GM18951 (cell line): ENCODE data around the gene TSPAN13.

Experiments
- POLR2A ChIP-seq: IDR thresholded peaks from 4 replicates; pipeline ENCODE4 v1.6.1; 2011; ENCODE audit warnings: mild to moderate bottlenecking; ENCODE audit not compliant: insufficient read length, insufficient read depth; ENCODE audit errors: extremely low read depth
- in situ Hi-C: fragments of 300-500 bp; cut with MboI; formaldehyde crosslinking; loops from one replicate; pipeline ENCODE4 v1.12.0; 2022; ENCODE audit warnings: low sequenced_read_pairs, mixed read lengths, inconsistent platforms; ENCODE audit not compliant: unreplicated experiment

Gene TSPAN13

DNA sequence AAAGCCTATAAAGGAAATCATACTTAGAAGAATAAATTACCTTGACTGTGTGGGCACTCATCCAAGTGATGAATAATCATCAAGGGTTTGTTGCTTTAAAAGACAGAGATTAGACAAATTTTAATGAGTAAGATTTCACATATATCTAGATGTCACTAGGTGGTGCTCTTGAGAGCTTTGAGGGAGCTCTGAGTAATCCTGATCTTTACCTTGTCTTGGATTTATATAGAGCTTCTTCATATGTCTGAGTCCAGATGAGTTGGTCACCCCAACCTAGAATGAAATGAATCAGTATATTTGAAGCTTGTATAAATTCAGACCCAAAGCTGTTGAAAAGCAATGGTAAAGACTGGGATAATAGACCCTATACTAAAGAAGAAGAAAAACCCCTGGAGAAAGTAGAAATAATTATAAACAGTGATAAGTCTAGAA, 47.6 kb downstream of the TSPAN13 start:
- no peak for TF ChIP-seq POLR2A
- in situ Hi-C loops: no loop called here

GRCh38 chr7:16801579-16801978, 48.0 kb downstream of the TSPAN13 start:
- in situ Hi-C loops: no loop called here
- TF ChIP-seq POLR2A: no peak

DNA sequence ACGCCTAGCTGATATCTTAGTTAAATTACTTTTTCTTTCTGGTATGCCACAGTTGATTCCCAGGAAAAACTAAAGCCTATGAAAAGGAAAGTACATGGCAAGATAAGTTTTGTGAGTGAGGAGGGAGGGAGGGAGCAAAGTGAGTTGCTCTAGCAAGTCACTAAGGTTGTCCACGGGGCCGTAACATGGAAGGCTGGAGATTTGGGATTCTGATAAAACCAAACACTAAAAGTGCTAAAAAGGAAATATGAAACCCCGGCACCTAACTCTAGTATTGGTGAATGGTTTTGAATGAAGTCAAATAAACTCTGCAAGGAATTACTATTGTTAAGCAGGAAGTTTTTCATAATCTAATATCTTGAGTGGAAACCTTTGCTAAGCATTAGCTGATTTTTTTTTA, 49.6 kb downstream of the TSPAN13 start:
- in situ Hi-C loops: no loop called here
- no peak for TF ChIP-seq POLR2A

DNA sequence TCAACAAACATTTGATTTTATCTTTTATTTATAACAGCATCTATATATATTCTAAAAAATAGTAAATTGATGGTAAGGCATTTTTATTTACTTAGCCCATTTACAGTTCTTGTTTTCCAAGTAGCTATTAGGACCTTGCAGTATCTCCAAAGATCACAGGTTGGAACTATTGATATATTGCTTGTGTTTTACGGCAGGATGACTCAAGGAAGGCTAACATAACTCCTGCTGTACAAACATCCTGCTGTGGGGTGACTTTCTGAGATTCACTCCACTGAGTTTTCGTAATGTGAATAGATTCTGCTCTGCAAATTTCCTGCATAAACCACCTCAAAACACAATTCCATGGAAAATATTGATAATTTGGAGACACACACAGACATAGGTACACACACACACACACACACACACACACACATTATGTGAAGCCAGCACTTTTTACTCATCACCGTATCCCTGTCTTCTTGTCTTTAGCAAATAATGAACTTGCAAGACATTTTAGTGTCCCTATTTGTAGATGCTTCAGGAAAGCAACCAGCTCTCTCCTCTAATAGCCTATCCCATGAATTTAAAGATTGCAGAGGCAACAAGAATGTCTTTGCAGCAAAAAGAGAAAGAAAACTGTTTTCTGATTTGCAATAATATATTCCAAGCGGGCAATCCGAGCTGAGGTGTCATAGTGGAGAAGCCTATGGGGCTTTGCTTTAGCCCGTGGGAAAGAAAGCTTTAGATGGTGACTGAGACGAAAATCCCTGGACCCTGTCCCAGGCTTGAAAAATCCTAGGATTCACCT, 50.5 kb downstream of the TSPAN13 start:
- in situ Hi-C loops: no loop called here
- TF ChIP-seq POLR2A: no peak

DNA sequence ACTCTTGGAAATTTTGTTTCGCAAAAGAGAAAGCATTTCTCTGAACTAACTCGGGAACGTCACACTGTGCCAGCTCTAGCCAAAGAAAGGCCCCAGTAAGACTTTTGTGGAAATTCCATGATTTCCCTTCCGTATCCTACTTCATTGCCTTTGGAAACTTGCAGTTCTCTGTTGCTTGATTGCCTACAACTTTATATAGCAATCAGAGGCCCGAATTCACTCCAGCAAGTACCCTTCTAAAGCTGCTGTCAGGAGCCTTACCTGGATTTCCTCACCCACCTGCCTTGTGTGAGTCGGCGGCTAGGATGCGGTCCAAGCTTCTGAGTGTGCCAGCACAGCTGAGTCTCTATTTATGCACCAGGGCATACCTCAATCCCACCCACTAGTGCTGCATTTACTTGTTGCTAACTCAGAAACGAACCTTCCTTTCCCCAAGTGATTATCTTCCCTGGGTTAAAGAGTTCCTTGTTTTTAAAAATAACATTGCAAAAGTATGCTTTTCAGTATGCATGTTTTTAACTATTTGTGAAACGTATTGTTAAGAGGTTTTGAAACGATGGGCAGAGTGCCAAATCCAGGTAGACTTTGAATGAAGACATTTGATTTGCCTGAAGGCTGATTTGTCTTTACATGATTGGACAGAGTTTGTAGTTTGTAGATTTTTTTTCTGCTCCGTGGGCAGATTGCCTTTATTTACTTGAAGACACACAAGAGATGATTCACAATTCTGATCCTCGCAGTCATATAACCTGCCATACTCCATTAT, 51.3 kb downstream of the TSPAN13 start, which contains the start of gene AGR2:
AGR2 (minus strand) TSS at position 326 of the 766 bp plus-strand sequence. CDS start 3,203 bp downstream, outside the sequence.
- in situ Hi-C loops: no loop called here
- TF ChIP-seq POLR2A: no peak

DNA sequence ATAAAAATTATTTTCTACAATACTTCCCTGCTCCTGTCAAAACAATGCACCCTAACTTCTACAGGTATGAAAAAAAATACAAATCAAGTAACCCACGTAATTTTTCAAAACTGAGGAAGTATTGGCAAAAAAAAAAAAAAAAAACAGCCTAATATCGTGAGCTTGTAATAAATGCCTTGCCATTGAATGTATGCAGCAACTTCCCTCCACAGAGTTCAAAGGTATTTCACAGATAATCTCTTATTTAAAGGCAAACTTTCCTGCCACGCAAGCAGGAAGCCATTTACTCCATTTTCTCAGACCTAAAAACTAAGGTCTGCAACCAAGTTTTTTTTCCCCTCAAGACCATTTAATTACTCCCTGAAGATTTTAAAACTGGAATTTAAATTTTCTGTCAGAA, 51.9 kb downstream of the TSPAN13 start:
- no peak for TF ChIP-seq POLR2A
- in situ Hi-C loops: no loop called here

GRCh38 chr7:16810112-16810511, 56.6 kb downstream of the TSPAN13 start:
- TF ChIP-seq POLR2A: no peak
- in situ Hi-C loops: no loop called here

GRCh38 chr7:16810573-16810972, 57.0 kb downstream of the TSPAN13 start:
- no peak for TF ChIP-seq POLR2A
- in situ Hi-C loops: no loop called here

- in situ Hi-C loops: no loop called here
- TF ChIP-seq POLR2A: no peak
Measured at GRCh38 chr7:16811551-16811950, 58.0 kb downstream of the TSPAN13 start.

GRCh38 chr7:16812542-16813231, 59.1 kb downstream of the TSPAN13 start:
- in situ Hi-C loops: no loop called here
- no peak for TF ChIP-seq POLR2A

DNA sequence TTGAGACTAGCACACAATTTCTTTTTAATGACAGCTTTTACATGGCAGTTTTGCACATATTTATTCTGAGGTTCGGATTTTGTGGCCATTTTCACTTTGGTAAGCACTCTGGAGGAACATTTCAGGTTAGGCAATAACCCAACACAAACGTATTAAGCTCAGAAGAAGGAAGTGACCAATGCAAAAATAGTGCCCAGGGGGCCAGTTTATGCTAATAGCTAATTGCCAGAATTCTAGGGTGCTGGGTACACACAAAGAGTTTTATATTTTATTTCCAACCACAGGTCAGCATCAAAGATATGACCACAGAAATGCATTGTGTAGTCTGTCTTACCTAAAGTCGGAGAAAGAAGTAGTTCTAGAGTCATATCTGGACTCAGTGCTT, 59.7 kb downstream of the TSPAN13 start:
- in situ Hi-C loops: no loop called here
- no peak for TF ChIP-seq POLR2A

DNA sequence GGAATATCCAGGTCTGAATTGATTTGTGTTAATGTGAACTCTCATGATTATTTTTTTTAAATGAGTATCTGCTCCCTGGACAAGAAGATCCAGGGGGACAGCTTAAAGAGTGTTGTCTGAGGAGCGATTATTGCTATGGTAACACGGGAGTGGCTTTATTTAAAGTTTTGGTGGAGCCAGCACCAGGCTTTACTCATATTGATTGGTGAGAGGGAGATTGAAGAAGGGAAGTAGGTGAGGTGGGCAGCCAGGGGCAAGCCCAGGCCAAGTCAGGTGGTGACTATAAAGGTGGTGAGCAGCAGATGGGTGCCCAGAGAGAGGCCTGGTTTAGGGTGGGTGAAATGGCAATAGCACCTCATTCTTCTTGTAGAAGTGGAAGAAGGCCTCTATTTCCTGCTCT, 61.4 kb downstream of the TSPAN13 start:
- TF ChIP-seq POLR2A: no peak
- in situ Hi-C loops: no loop called here

- no peak for TF ChIP-seq POLR2A
- in situ Hi-C loops: no loop called here
Measured at GRCh38 chr7:16816824-16817223, 63.3 kb downstream of the TSPAN13 start.

DNA sequence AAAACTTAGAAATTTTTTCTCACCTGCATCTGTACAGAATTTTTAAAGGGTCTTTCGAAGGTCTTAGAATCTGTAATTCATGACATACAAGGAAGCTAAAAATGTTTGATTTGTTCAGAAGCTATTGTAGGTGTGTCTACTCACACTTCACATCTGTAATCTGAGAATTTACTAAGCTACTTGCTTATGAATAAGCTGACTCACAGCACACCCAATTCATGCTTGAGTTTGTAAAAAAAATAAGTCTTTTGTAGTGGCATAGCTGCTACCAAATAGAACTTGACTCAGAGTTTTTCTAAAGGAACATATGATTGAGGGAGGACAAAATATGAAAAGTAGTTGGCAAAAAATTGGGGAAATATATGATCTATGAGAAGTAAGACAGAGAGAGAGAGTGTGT, 64.0 kb downstream of the TSPAN13 start:
- in situ Hi-C loops: no loop called here
- no peak for TF ChIP-seq POLR2A

GRCh38 chr7:16818732-16819131, 65.2 kb downstream of the TSPAN13 start:
- in situ Hi-C loops: no loop called here
- no peak for TF ChIP-seq POLR2A
